H1 (cell line): ENCODE data around the gene THAP11. TPM values are rescaled to one million over a fixed set of nuclear protein-coding genes. Genes with fewer than 3 reads are reported as not detected.

Experiments
- CTCF ChIA-PET: fragments of 300-600 bp; sonication (Branson Sonifier 250); formaldehyde crosslinking; loops from one replicate; lab custom pipeline; 2021; ENCODE audit not compliant: partially characterized antibody; lab: Charles Lee
- POLR2A ChIA-PET: fragments of 300-600 bp; sonication (Branson Sonifier 250); formaldehyde crosslinking; loops from one replicate; lab custom pipeline; 2021; ENCODE audit warnings: inconsistent platforms; ENCODE audit not compliant: partially characterized antibody; lab: Charles Lee
- DNase-seq, 2 experiments: peaks; one replicate each; pipeline versions ENCODE4 v3.0.0 to v3.0.0-alpha.2; 2010 to 2022; ENCODE audit warnings: low spot score in 2 of 2, low read depth in 1 of 2, mixed read lengths in 1 of 2
- FAIRE-seq: peaks from 2 replicates; lab custom pipeline; 2011; peaks lifted over from hg19 to GRCh38; lab: Jason Lieb, UNC
- H2AFZ ChIP-seq: 2 replicates; pipeline ENCODE4 v1.8.1; 2012; ENCODE audit warnings: low read length, inconsistent platforms
- H2AK5ac ChIP-seq: 2 replicates; pipeline ENCODE4 v1.6.1; 2013; ENCODE audit warnings: low read depth, low read length
- H2BK120ac ChIP-seq: replicated peaks from 2 replicates; pipeline ENCODE3; 2013; ENCODE audit warnings: low read depth, low read length, inconsistent platforms
- H2BK12ac ChIP-seq: 2 replicates; pipeline ENCODE4 v1.6.1; 2013; ENCODE audit warnings: low read depth, low read length
- H2BK15ac ChIP-seq: 2 replicates; pipeline ENCODE4 v1.6.1; 2013; ENCODE audit warnings: low read length
- H2BK20ac ChIP-seq: 2 replicates; pipeline ENCODE4 v1.6.1; 2013; ENCODE audit warnings: low read length
- H2BK5ac ChIP-seq: 2 replicates; pipeline ENCODE4 v1.6.1; 2013; ENCODE audit warnings: low read depth, low read length
- H3K14ac ChIP-seq: 2 replicates; pipeline ENCODE4 v1.6.1; 2013; ENCODE audit warnings: inconsistent platforms; ENCODE audit not compliant: insufficient read length
- H3K18ac ChIP-seq: 2 replicates; pipeline ENCODE4 v1.6.1; 2013; ENCODE audit warnings: low read length; ENCODE audit errors: extremely low read depth
- H3K23ac ChIP-seq: 2 replicates; pipeline ENCODE4 v1.6.1; 2013; ENCODE audit warnings: inconsistent platforms; ENCODE audit not compliant: insufficient read length
- H3K23me2 ChIP-seq: 2 replicates; pipeline ENCODE4 v1.6.1; 2013; ENCODE audit warnings: low read depth, low read length
- H3K27ac ChIP-seq: 2 replicates; pipeline ENCODE4 v1.6.1; 2011; ENCODE audit warnings: low read depth, low read length, inconsistent platforms
- H3K27me3 ChIP-seq, 4 experiments: replicated peaks in 1 of 4; 1 replicate in 1 of 4; 2 replicates in 3 of 4; pipeline versions ENCODE4 v1.6.1 to v1.8.1; 2011 to 2013; ENCODE audit warnings: low read length in 3 of 4, mild to moderate bottlenecking in 3 of 4, inconsistent platforms in 2 of 4, mixed read lengths in 2 of 4, moderate library complexity in 1 of 4; ENCODE audit not compliant: control insufficient read depth in 3 of 4, insufficient read depth in 3 of 4; ENCODE audit errors: extremely low read depth in 1 of 4
- H3K36me3 ChIP-seq, 4 experiments: 2 replicates each; pipeline versions ENCODE4 v1.6.1 to v1.8.1; 2011 to 2013; ENCODE audit warnings: mild to moderate bottlenecking in 4 of 4, low read length in 3 of 4, moderate library complexity in 2 of 4, control low read depth in 1 of 4, inconsistent platforms in 1 of 4; ENCODE audit not compliant: insufficient read depth in 4 of 4, control insufficient read depth in 2 of 4
- H3K4ac ChIP-seq: replicated peaks from 2 replicates; pipeline ENCODE3; 2013; ENCODE audit warnings: low read length, low read depth, mixed read lengths, inconsistent platforms; ENCODE audit not compliant: insufficient read length
- H3K4me1 ChIP-seq, 4 experiments: replicated peaks in 1 of 4; 1 replicate in 1 of 4; 2 replicates in 3 of 4; pipeline versions ENCODE4 v1.6.1 to v1.8.1; 2011 to 2013; ENCODE audit warnings: low read length in 3 of 4, inconsistent platforms in 2 of 4, mixed read lengths in 1 of 4; ENCODE audit not compliant: insufficient read depth in 4 of 4, control insufficient read depth in 3 of 4
- H3K4me2 ChIP-seq, 2 experiments: 2 replicates each; pipeline versions ENCODE4 v1.6.1 to v1.8.1; 2011 to 2013; ENCODE audit warnings: low read depth in 2 of 2, low read length in 2 of 2, control low read depth in 1 of 2, inconsistent platforms in 1 of 2, mild to moderate bottlenecking in 1 of 2; ENCODE audit not compliant: insufficient read depth in 1 of 2
- H3K4me3 ChIP-seq, 4 experiments: fragments of 200-600, 300-600 bp in 1 of 4; sonication (generic), shearing (Covaris generic), sonication (Bioruptor Twin) in 1 of 4; 2 replicates each; pipeline versions ENCODE4 v1.5.1 to v1.8.1; 2011 to 2016; ENCODE audit warnings: low read length in 4 of 4, low read depth in 3 of 4, control low read depth in 2 of 4, inconsistent platforms in 2 of 4, mild to moderate bottlenecking in 2 of 4, mixed read lengths in 1 of 4, moderate library complexity in 1 of 4; ENCODE audit not compliant: insufficient read depth in 2 of 4; ENCODE audit errors: extremely low read depth in 1 of 4
- H3K56ac ChIP-seq: replicated peaks from 2 replicates; pipeline ENCODE3; 2013; ENCODE audit warnings: low read depth, mild to moderate bottlenecking, mixed read lengths, low read length, inconsistent platforms; ENCODE audit not compliant: insufficient read length
- H3K79me1 ChIP-seq: 2 replicates; pipeline ENCODE4 v1.6.1; 2013; ENCODE audit warnings: low read depth, low read length, control low read depth
- H3K79me2 ChIP-seq, 2 experiments: 2 replicates each; pipeline versions ENCODE4 v1.6.1 to v1.8.1; 2012 to 2013; ENCODE audit warnings: low read length in 2 of 2, mild to moderate bottlenecking in 2 of 2, inconsistent platforms in 1 of 2; ENCODE audit not compliant: insufficient read depth in 2 of 2, control insufficient read depth in 1 of 2
- H3K9ac ChIP-seq, 4 experiments: replicated peaks in 1 of 4; 1 replicate in 1 of 4; 2 replicates in 3 of 4; pipeline versions ENCODE4 v1.6.1 to v1.8.1; 2011 to 2013; ENCODE audit warnings: low read depth in 3 of 4, low read length in 3 of 4, control low read depth in 2 of 4, mild to moderate bottlenecking in 2 of 4, moderate library complexity in 2 of 4, inconsistent platforms in 1 of 4; ENCODE audit errors: extremely low read depth in 1 of 4
- H3K9me3 ChIP-seq, 2 experiments: 2 replicates each; pipeline versions ENCODE4 v1.6.1 to v1.8.1; 2012 to 2013; ENCODE audit warnings: mild to moderate bottlenecking in 2 of 2, moderate library complexity in 2 of 2, control low read depth in 1 of 2, inconsistent platforms in 1 of 2, low read depth in 1 of 2, low read length in 1 of 2, mixed read lengths in 1 of 2; ENCODE audit not compliant: insufficient read depth in 2 of 2
- H4K20me1 ChIP-seq, 2 experiments: replicated peaks in 1 of 2; 2 replicates each; pipeline versions ENCODE3 to v1.8.1; 2011 to 2013; ENCODE audit warnings: inconsistent platforms in 2 of 2, low read length in 2 of 2, mild to moderate bottlenecking in 1 of 2; ENCODE audit not compliant: insufficient read depth in 2 of 2, control insufficient read depth in 1 of 2
- H4K5ac ChIP-seq: 2 replicates; pipeline ENCODE4 v1.6.1; 2013; ENCODE audit warnings: low read length, low read depth, mixed read lengths, inconsistent platforms; ENCODE audit not compliant: insufficient read length
- H4K8ac ChIP-seq: 2 replicates; pipeline ENCODE4 v1.8.0; 2013; ENCODE audit warnings: mild to moderate bottlenecking, moderate library complexity, low read length, inconsistent platforms; ENCODE audit not compliant: insufficient read depth; ENCODE audit errors: extremely low read depth
- H4K91ac ChIP-seq: replicated peaks from 2 replicates; pipeline ENCODE3; 2013; ENCODE audit warnings: low read length, mixed read lengths, inconsistent platforms; ENCODE audit not compliant: insufficient read length
- ASH2L ChIP-seq: fragments of 200-600, 300-600 bp; sonication (generic); IDR thresholded peaks from one replicate; pipeline ENCODE4 v1.7.1; 2017; ENCODE audit warnings: low read length
- RNF2 ChIP-seq: fragments of 200-900, 300-1000 bp; sonication (generic); IDR thresholded peaks from 2 replicates; pipeline ENCODE4 v1.7.1; 2016; ENCODE audit warnings: borderline replicate concordance, low read depth, mild to moderate bottlenecking, antibody characterized with exemption, low read length; ENCODE audit not compliant: poor library complexity, severe bottlenecking; ENCODE audit errors: missing control alignments
- WGBS, 2 experiments: shearing (Covaris generic) in 1 of 2; methylation state at CpG; one replicate each; pipeline versions ENCODE4 v1.1.6 to v1.1.7; 2013 to 2015; ENCODE audit warnings: low lambda C conversion rate in 2 of 2, mixed read lengths in 2 of 2, inconsistent platforms in 1 of 2, low coverage in 1 of 2, missing lambda C conversion rate in 1 of 2; ENCODE audit not compliant: insufficient replicate concordance in 2 of 2, insufficient coverage in 1 of 2, insufficient read length in 1 of 2; ENCODE audit errors: extremely low coverage in 1 of 2, missing lambda C conversion rate in 1 of 2; 5-methylcytosine and 5-hydroxymethylcytosine counted together
- polyA plus RNA-seq, 7 experiments: library from polyadenylated mRNA; depleted of rRNA in 3 of 7; stranded (reverse) in 5 of 7; unstranded in 2 of 7; fragments of >200 nt in 5 of 7; fragments of 200-250 nt in 2 of 7; gene quantifications; 1 replicate in 5 of 7; 2 replicates in 1 of 7; 4 replicates in 1 of 7; pipeline versions ENCODE4 v1.2.1 to v1.2.3, GENCODE V29; 2011 to 2013; ENCODE audit warnings: missing spikeins in 2 of 7, mixed read lengths in 2 of 7
- total RNA-seq: library from RNA; stranded (reverse); fragmentation: NEBNext Ultra II Directional; extraction: Animal tissue kit (Norgen Biotek cat#: 25700); gene quantifications from 2 replicates; pipeline ENCODE4 v1.2.1, GENCODE V29; 2021

Gene THAP11
- total and polyA plus RNA-seq, 2 of the 8 experiments (the other 6 are each of a cell fraction or from before 2014, with no cell fraction given): 50.8 to 54.8 TPM

DNA sequence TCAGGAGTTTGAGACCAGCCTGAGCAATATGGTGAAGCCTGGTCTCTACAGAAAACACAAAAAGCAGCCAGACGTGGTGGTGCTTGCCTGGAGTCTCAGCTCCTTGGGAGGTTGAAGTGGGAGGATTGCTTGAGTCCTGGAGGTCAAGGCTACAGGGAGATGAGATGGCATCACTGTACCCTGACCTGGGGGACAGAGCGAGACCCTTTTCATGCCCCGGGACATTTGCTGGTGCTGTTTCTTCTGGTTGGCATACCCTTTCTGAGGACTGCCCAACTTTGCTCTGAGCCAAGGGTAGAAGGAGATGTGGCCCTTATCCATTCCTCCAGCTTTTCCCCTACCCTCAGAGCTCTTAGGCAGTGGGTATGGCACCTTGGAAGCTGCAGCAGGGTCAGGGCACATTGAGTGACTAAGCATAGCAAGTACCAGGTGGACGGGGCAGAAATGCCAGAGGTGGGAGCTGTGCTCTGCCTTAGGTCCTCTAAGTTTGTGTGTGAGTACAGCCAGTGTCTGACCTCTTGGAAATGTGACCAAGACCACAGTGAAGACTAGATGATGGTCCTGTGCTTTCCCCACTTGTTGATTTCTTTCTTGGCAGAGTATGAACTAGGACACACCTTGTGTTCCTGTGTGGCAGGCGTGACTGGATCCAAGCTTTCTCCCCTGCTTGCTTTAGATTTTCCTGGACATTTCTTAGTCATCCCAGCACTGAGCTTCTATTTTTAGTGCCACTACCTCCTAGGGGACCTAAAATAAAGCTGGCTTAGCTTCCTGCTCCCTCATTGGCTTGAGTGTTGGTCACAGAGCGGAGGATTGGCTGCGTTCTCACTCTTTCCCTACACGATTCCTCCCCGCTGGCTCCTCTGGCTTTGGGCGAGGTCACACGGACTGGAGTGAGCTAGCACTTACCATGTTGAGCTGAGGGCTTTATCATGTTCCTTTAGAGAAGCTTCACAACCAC lies 20.8 kb downstream of the THAP11 start:
- Histone ChIP-seq H3K79me2 (peaks cover 15 to 59% of the 10 kb centered on the region in 2 experiments), H2BK120ac (no peak overlapping the region), H3K9ac (peak overlapping the region in 1 of 4 experiments; percentile 35; a peak in 1 of 7 replicates), H3K4me1 (peaks cover 0 to 10% (median 4%) of the 10 kb centered on the region in 4 experiments; a peak in 5 of 7 replicates), H3K23ac (no peak overlapping the region), H2BK15ac (no peak overlapping the region), H3K36me3 (peaks cover 8 to 38% (median 12%) of the 10 kb centered on the region in 4 experiments; a peak in 6 of 8 replicates), H2BK20ac (no peak overlapping the region), H2BK12ac (peak overlapping the region; percentile 39; the same call in 1 of the 2 replicates), H3K27ac (no peak overlapping the region), H3K14ac (no peak overlapping the region), H3K18ac (no peak overlapping the region)
- no peak for DNase-seq
- TF ChIP-seq ASH2L: no peak
- TF ChIP-seq RNF2: no peak
- TF ChIP-seq, all 59 proteins: peak for 0
- Histone ChIP-seq H3K56ac (no peak overlapping the region), H3K4ac (no peak overlapping the region), H4K20me1 (peaks cover 25 to 44% of the 10 kb centered on the region in 2 experiments), H2BK5ac (no peak overlapping the region; the same call in 1 of the 2 replicates), H4K8ac (no peak overlapping the region), H3K23me2 (no peaks in the 10 kb centered on the region), H3K9me3 (no peaks in the 10 kb centered on the region), H4K91ac (no peak overlapping the region), H3K79me1 (peaks cover 41% of the 10 kb centered on the region), H3K4me2 (no peak overlapping the region), H3K4me3 (no peak overlapping the region), H2AK5ac (no peak overlapping the region), H2AFZ (no peak overlapping the region), H4K5ac (no peak overlapping the region), H3K27me3 (no peaks in the 10 kb centered on the region)
- ChIA-PET POLR2A (interaction anchor here (0.7 to 7.0 kb wide), 7 partner anchors 9 to 72 kb away, joined by 3 to 100 read pairs (median 6); partner anchors contain the start of genes CENPT, EDC4 and NUTF2), CTCF (interaction anchor here (0.5 to 12.2 kb wide), 17 partner anchors 9 to 384 kb away, joined by 3 to 123 read pairs (median 5); partner anchors contain the start of genes CENPT, NRN1L and NUTF2)
- WGBS, 2 experiments: 88% methylated on average over 11 of the region's 11 CpGs; no CpG with 5 or more reads in 1 of the 2 experiments
- FAIRE-seq: no peak
